SK-N-MC (cell line): ENCODE data around the gene GRID2.

Experiments used
- EZH2 ChIP-seq: fragments of 200-600 bp; sonication (generic); IDR thresholded peaks from one replicate; pipeline ENCODE4 v1.6.1; 2017; ENCODE audit warnings: antibody characterized with exemption
- FOXP2 ChIP-seq: optimal IDR thresholded peaks from 2 replicates; pipeline ENCODE3; 2011; ENCODE audit warnings: mild to moderate bottlenecking, moderate library complexity; ENCODE audit not compliant: insufficient read depth; ENCODE audit errors: extremely low read length, control extremely low read depth
- POLR2AphosphoS5 ChIP-seq: IDR thresholded peaks from 2 replicates; pipeline ENCODE4 v1.6.1; 2012; ENCODE audit warnings: mild to moderate bottlenecking, low read depth, low read length, borderline replicate concordance

DNA sequence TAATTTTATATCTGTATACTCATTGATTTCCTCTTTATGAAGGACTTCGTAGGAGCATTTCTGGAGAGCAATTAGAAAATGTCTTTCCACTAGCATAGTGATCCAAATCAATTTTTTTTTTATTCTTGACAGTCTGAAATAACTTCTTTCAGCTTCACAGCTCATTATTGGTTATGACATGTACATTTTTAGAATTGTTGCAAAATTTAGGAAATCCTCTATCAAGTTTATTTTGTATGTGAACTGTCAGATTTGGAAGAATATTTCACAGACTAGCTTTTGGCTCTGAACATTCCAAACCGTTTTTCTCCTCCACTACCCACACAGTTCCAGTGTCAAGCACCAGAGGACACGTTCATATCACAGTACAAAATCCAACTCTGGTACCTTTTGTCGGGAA lies 1275.2 kb downstream of the GRID2 start:
- TF ChIP-seq EZH2 (no peak), POLR2AphosphoS5 (no peak), FOXP2 (no peak)
